ENCODE measurements around the gene PHLDB1.
"Not testable (repeated sequence)": the region's sequence is repeated elsewhere in the genome, so short reads cannot be mapped to it uniquely, and the experiment has no call there.

PHLDB1 gene

DNA sequence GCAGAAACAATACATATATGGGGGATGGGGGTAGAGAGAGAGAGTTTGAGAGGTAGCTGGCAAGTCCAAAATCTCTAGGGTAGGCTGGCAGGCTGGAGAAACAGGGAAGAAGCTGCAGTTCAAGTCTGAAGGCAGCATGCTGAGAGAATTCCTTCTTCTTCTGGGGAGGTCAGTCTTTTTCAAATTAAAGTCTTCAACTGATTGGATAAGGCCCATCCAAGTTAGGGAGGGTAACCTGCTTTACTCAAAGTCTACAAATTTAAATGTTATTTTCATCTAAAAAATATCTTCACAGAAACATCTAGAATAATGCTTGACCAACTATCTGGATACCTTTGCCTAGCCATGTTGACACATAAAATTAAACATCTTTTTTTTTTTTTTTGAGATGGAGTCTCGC, 75.0 kb downstream of the PHLDB1 start:
- DNase-seq (ENCODE audit: extremely low read depth in 1 of 2, low read depth in 1 of 2), result no peak

DNA sequence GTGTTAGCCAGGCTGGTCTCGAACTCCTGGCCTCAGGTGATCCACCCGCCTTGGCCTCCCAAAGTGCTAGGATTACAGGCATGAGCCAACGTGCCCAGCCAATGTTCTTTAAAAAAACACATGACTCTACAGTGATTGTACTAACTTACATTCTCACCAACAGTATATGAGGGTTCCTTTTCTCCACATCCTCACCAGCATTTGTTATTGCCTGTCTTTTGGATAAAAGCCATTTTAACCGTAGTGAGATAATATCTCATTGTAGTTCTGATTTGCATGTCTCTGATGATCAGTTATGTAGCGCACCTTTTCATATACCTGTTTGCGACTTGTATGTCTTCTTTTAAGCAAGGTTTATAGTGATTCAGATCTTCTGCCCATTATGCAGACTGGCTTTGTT, 75.5 kb downstream of the PHLDB1 start:
- DNase-seq (ENCODE audit: extremely low read depth in 1 of 2, low read depth in 1 of 2), result not testable (repeated sequence)

DNA sequence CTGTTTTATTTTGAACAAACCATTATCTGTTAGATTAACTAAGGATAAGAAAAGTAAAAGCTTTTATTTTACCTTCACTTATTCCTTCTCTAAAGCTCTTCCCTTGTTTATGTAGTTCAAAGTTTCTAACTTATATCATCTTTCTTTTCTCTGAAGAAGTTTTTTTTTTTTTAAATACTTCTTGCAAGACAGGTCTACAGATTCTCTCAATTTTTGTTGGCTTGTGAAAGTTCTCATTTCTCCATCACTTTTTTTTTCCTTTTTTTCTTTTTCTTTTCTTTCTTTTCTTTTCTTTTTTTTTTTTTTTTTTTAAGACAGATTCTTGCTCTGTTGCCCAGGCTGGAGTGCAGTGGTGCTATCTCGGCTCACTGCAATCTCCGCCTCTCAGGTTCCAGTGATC, 76.8 kb downstream of the PHLDB1 start:
- no peak for DNase-seq (ENCODE audit: extremely low read depth in 1 of 2, low read depth in 1 of 2)

DNA sequence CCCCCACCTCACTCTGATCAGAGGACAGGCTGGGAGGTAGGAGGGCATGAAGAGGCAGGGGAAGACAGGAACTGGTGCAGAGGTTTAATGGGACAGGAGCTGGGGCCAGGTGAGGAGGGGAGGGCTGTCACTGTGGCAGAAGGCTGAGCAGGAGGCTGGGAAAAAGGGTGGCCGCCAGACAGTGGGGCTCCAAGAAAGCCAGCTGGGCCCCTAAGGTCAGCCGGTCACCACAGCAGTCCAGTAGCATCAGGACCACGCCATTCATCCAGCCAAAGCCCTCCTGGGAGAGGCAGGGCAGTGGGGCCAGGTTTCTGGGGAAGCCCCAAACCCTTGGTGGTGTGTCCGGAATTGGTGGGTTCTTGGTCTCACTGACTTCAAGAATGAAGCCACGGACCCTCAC, 80.5 kb downstream of the PHLDB1 start:
- no peak for DNase-seq (ENCODE audit: extremely low read depth in 1 of 2, low read depth in 1 of 2)

DNA sequence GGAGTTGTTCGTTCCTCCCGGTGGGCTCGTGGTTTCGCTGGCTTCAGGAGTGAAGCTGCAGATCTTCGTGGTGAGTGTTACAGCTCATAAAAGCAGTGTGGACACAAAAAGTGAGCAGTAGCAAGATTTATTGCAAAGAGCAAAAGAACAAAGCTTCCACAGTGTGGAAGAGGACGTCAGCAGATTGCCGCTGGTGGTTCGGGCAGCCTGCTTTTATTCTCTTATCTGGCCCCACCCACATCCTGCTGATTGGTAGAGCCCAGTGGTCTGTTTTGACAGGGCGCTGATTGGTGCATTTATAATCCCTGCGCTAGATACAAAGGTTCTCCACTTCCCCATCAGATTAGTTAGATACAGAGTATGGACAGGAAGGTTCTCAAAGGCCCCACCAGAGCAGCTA, 80.9 kb downstream of the PHLDB1 start:
- not testable (repeated sequence) for DNase-seq (ENCODE audit: extremely low read depth in 1 of 2, low read depth in 1 of 2)

DNA sequence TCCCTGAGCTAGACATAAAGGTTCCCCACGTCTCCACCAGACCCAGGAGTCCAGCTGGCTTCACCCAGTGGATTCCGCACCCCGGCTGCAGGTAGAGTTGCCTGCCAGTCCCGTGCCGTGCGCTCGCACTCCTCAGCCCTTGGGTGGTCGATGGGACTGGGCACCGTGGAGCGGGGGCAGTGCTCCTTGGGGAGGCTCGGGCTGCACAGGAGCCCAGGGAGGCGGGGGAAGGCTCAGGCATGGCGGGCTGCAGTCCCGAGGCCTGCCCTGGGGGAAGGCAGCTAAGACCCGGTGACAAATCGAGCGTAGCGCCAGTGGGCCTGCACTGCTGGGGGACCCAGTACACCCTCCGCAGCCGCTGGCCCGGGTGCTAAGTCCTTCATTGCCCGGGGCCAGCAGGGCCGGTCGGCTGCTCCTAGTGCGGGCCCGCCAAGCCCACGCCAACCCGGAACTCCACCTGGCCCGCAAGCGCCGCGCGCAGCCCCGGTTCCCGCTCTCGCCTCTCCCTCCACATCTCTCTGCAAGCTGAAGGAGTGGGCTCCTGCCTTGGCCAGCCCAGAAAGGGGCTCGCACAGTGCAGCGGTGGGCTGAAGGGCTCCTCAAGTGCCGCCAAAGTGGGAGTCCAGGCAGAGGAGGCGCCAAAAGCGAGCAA, 81.6 kb downstream of the PHLDB1 start:
- no peak for DNase-seq (ENCODE audit: extremely low read depth in 1 of 2, low read depth in 1 of 2)

DNA sequence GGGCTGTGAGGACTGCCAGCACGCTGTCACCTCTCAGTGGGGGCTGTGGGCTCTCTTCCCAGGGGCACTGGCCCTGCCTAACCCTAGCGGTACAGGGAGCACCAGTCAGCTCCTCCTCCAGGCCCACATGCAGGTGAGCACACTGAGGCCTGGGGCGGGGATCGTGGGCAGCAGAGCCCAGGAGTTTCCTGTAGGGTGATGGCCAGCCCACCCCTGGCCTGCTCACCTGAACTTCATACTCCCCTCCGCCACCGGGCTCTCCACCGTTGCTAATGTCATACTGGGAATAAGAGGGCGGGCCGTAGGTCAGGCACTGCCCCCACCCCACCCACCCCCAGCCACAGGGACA, 82.1 kb downstream of the PHLDB1 start:
- no peak for DNase-seq (ENCODE audit: extremely low read depth in 1 of 2, low read depth in 1 of 2)

DNA sequence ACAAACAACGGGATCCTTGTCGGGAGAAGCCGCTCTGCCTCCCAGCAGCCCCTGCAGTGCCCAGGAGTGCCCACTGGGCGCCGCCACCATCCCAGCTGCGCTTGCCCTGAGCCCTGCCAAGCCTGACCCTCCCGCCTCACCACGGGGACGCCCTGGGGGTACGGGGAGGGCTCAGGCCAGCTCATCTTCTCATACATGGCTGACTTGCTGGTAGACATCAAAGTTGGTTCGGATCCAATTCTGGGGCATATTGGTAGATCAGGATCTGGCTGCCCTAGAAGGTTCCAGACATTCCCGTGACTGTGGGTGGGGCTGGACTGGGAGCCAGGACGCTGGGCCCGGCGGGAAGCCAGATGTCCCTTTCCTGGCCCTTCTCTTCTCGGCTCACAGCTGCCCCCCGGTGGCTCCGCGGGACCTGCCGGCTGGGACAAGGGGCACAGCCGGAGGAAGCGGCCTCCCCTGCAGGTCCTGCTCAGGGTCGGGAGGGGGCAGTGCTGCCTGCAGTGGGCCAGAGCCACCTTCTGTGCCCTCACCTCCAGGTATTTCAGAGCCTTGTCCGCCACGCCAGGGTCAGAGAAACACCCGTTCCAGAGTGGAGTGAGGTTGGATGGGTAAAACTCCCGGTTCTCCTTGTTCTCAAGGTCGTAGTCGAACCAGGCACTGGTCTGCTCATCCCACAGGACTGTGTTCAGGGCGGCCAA, 82.6 kb downstream of the PHLDB1 start:
- peak; percentile 71 to 76 for DNase-seq (ENCODE audit: extremely low read depth in 1 of 2, low read depth in 1 of 2)

DNA sequence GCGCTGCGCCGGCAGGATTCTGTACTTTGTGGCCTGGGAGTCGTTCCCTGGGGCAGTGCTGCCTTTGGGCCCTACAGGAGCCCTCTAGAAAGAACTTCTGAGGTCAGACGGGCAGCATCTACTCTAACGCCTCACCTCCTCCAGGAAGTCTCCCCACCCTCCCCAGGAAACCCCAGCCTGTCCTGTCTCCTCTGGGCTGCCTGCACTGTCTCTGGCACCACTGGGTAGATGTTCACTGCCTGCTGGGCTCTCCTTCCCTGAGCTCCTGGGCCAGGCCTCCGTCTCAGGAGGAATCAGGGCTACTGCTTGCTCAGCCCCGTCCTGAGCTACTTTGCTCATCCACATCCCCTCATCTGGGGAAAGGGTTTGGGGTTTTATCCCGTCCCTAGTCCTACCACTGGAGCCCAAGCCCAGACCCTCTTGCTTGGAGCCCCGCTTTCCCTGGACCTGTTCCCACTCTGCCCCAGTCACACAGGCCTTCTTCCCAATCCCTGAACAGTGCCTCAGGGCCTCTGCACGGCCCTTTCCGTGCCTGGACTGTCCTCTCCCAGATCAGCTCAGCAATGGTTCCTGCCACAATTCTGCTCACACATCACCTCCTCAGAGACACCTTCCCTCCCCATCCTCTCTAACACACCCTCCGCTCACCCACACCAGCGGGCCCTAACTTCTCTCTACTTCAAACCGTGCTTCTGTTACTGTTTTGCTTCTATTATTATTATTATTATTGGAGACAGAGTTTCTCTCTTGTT, 83.3 kb downstream of the PHLDB1 start:
- no peak for DNase-seq (ENCODE audit: extremely low read depth in 1 of 2, low read depth in 1 of 2)

DNA sequence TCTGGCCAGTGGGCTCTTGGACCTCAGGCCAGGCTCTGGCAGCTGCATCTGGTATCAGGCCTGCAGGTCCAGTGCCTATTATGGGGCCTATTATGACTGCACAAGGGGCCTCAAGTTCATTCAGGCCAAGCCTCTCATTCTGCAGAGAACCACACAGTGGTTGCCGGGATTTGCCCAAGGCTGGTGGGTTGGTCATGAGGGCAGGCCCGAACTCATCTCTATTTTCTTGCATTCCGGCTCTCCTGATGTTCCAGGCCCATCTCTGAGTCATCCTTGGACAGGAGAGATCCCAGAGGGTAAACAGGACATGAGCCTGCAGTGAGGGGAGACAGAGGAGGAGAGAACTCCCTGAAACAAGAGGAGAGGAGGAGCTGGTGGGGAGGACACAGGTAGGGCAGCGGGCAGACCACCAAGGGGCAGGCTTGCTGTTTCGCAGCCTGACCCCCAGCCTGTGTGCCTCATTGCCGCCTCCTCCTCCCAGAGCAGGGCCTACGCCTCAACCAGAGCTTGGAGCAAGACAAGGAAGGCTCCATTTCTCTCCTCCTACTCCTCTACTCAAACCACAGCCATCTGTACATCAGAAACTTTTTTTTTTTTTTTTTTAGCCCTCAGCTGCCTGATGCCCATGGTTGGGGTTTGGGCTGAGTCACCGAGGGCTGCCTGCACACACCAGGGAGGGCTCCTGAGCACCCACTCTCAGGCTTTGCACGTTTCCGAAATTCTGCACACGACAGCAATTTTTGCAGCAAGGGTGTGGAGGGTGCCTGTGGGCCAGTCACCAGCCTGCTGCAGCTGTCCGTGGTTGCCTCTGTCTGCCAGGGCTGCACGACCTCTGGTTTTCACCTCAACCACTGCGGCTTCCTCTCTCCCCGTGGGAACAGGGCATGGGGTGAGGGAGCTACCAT, 84.8 kb downstream of the PHLDB1 start:
- DNase-seq (ENCODE audit: extremely low read depth in 1 of 2, low read depth in 1 of 2), result peak; percentile 56 to 77

DNA sequence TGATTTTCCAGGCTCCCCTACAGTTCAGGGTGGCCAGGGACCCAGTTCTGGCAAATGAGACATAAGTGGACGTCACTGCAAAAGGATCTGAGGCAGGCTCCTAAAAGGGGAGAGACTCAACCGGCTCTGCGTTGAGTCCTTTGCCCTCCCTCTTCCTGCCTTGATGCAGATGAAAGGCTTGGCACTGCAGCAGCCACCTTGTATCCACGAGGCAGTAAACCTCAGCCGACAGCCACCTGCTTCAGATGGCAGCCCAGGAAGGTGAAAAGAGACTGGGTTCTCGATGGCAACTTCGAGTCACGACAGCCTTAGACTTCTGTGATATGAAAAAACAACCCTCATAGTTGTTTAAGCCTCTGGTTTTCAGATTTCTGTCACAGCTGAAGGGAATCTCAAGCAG, 86.8 kb downstream of the PHLDB1 start:
- DNase-seq (ENCODE audit: extremely low read depth in 1 of 2, low read depth in 1 of 2), result no peak

DNA sequence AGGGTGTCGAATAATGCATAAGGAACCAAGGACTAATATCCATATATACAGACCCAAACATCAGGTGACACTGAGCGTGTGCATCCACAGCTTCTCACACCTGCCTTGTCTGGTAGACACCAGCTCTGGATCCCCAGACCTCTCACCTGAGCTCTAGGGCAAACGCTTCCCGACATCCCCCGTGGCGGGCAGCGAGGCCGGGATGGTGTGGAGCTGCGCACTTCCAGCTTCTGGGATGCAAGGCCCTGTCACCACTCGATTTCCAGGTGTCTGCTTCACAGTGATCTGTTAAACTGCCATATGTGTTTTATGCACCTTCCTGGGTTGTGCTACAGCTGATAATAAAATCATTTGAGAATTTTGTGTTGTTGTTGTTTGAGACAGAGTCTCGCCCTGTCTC, 87.4 kb downstream of the PHLDB1 start:
- DNase-seq (ENCODE audit: extremely low read depth in 1 of 2, low read depth in 1 of 2), result no peak

DNA sequence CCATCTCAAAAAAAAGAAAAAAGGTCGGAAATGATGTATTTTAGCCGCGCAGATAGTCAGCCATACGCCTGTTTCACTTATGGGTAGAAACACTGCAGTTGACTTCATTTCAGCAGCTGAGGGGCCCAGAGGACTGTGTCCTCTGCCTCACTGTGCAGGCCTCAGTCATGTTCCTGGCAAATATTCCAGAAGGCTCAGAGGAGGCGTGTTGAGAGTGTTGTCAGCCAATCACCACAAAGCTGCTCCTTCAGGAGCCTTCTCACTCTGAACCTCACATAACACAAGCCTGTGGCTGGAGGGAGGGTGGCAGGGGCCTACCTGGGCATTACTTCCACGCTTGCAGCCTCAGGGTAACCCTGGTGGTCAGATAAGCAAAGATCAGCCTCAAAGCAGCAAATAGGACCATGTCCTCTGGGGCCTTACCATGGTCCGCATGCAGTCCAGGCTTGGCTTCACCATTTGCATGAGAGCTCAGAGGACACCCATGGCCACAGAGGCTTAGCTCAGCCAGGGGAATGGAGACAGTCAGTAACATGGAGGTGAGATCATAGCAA, 89.3 kb downstream of the PHLDB1 start:
- DNase-seq (ENCODE audit: extremely low read depth in 1 of 2, low read depth in 1 of 2), result no peak

DNA sequence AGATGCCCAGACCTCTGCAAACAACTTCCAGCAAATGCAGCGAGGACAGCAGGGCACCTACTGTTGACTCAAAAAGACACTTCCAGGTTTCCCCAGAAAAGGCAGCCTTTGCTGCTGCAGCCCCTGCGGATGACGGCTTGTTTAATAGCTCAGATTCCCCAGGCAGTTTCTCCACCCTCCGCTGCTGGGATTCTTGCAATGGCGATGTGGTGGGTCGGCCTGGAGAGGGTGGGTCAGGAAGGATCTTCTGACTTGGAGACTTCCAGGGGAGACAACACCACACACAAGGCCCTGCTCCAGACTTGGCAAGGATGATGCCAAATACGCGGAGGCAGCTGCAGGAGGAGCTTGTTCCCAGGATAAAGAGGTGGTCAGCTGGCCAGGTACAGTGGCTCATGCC, 89.9 kb downstream of the PHLDB1 start:
- no peak for DNase-seq (ENCODE audit: extremely low read depth in 1 of 2, low read depth in 1 of 2)

DNA sequence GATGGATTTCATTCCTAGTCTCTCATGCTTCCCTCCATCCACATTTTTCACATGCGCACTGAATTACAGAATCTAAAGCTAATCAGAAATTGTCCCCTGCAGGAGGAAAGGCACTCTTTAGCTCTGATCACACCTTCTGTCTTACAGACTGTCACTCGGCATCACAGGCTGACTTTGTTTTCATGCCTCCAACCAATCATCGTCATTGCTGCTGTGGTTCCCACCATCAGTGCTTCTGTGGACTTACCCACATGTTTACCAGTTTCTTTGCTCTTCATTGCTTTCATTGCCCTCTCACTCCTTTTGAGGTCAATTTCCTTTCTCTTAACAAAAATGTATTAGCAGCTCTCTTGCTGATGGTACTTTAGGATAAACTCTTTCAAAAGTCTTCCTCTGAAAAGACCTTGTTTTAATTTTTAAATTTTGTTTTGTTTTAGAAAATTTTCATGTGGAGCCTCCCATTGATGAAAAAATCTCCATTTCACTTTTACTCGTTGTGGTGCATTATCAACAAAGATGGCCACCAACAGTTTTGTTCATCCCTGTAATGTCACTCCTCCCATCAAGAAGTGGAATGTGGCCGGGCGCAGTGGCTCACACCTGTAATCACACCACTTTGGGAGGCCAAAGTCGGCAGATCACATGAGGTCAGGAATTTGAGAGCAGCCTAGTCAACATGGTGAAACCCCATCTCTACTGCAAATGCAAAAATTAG, 92.2 kb downstream of the PHLDB1 start:
- DNase-seq (ENCODE audit: extremely low read depth in 1 of 2, low read depth in 1 of 2), result no peak

DNA sequence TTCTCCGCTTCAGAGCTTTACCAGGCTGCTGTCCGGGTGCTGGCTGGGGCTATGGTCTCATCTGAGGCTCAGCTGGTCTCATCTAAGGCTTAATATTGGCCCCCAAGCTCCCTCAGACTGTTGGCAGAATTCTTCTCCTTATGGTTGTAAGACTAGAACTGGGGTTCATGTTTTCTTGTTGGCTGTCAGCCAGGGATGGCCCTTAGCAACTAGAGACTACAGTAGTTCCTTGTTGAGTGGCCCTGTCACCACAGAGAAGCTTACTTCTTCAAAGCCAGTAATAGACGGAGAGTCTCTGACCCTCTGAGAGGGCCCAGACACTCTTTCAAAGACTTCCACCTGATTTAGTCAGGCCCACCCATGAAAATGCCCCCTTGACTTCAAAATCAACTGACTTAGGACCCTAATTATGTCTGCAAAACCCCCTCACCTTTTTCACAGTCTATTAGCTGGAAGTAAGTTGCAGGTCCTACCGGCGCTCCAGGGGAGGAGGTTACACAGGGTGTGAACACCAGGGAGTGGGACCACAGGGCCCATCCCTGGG, 96.2 kb downstream of the PHLDB1 start:
- DNase-seq (ENCODE audit: extremely low read depth in 1 of 2, low read depth in 1 of 2), result no peak

DNA sequence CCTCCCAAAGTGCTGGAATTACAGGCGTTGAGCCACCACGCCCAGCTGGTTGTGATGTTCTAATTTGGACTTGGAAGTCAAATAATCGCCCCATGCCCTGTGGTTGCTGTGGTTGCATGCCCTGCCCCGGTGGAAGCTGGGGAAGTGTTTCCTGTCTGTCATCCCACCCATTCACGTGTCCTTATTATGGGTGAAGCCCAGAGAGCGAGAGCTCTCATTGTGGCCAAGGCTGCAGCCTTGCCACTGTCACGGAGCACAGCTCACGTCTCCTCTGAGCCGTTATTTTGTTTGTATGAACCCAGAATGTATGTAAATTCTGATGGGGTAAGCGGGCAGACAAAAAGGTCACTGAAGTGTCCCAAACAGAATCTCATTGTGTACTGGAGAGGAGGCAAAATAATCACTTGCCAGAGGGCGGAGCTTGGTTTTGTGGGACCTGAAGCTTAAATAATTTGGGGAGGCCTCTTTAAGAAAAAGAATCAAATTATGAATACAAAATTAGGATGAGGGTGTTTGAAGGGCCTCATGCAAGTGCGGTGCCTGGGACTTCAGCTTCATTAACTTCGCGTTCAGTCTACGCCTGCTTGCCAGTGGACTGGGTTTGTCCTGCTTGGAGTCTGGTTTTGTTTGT, 97.8 kb downstream of the PHLDB1 start:
- DNase-seq (ENCODE audit: extremely low read depth in 1 of 2, low read depth in 1 of 2), result no peak

DNA sequence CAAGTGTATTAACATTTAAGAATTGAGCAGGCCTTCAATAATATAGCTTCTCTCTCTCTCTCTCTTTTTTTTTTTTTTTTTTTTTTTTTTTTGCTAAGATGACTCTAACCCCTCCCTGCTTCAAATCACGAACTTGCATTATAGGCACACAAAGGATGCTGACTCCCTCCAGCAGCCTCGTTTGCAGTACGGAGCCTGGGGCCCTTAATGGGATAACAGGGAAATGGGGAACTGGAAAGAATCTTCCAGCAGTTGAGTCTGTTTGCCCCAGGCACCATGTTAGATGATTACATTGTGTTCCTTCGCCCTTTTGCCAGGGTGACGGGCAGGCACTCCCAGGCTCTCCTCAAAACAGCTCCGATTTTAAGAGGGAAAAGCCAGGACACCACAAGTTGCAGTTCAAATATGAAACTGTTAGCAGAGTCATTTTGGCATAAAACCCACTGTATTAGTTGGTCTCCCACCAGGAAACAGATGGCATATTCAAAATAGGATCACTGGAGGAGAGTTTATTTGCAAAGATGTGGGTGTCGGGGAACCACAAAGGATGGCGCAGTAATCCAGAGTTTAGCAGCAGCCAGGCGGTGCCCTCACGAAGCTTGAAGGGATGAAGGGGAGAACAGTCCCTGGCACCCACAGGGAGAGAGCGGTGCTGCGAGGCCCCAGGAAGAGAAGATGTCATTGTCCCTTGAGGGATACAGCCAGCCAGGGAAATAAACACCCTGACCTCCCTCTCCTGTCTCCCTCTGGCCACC, 98.6 kb downstream of the PHLDB1 start:
- no peak for DNase-seq (ENCODE audit: extremely low read depth in 1 of 2, low read depth in 1 of 2)

DNA sequence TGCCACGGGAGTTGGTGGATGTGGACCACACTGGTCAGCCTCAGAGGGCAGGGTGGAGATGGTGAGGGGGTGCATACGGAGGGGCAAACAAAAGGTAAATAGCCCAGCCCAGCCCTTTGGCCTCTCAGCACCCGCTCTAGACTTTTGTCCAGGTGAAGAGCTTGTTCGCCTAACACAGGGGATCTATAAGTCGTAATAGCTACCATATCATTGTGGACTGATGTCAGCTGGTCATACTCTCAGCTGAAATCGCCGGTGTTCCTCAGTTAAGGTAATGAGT, 99.1 kb downstream of the PHLDB1 start:
- no peak for DNase-seq (ENCODE audit: extremely low read depth in 1 of 2, low read depth in 1 of 2)

Data from stimulated activated CD8-positive, alpha-beta memory T cell treated with anti-CD3 and anti-CD28 coated beads, Interleukin-7, amount 100 ng/mL, for 48 hours (primary cell).